Stimulated activated naive CD8-positive, alpha-beta T cell treated with anti-CD3 and anti-CD28 coated beads, Interleukin-15, amount 100 ng/mL, for 72 hours (primary cell): ENCODE results near the gene CAPSL.
A peak's percentile ranks its signal among the peaks of the same experiment; 100 is the strongest.
"Not testable (repeated sequence)": the region's sequence is repeated elsewhere in the genome, so short reads cannot be mapped to it uniquely, and the experiment has no call there.

Experiments
- ATAC-seq: fragments of 150-1000 bp; cut with Tn5 transposase; 2 replicates; pipeline ENCODE4 v1.10.0; 2021; ENCODE audit warnings: mild to moderate bottlenecking, moderate library complexity
- DNase-seq, 2 donors: peaks; one replicate each; pipeline ENCODE4 v3.0.0; 2021 to 2022
- H3K27ac Mint-ChIP-seq, 2 donors: one replicate each; pipeline ENCODE4 v1.8.0; 2022; ENCODE audit warnings: mild to moderate bottlenecking in 2 of 2, mixed read lengths in 2 of 2, moderate library complexity in 2 of 2
- H3K27me3 Mint-ChIP-seq: one replicate; pipeline ENCODE4 v1.8.0; 2022; ENCODE audit warnings: mixed read lengths
- H3K4me1 Mint-ChIP-seq: one replicate; pipeline ENCODE4 v1.8.0; 2022; ENCODE audit warnings: mild to moderate bottlenecking, mixed read lengths
- H3K4me3 Mint-ChIP-seq, 2 donors: one replicate each; pipeline ENCODE4 v1.8.0; 2022; ENCODE audit warnings: mild to moderate bottlenecking in 2 of 2, mixed read lengths in 2 of 2, moderate library complexity in 1 of 2
- H3K9me3 Mint-ChIP-seq, 2 donors: one replicate each; pipeline ENCODE4 v1.8.0; 2022; ENCODE audit warnings: mixed read lengths in 2 of 2

Gene CAPSL

DNA sequence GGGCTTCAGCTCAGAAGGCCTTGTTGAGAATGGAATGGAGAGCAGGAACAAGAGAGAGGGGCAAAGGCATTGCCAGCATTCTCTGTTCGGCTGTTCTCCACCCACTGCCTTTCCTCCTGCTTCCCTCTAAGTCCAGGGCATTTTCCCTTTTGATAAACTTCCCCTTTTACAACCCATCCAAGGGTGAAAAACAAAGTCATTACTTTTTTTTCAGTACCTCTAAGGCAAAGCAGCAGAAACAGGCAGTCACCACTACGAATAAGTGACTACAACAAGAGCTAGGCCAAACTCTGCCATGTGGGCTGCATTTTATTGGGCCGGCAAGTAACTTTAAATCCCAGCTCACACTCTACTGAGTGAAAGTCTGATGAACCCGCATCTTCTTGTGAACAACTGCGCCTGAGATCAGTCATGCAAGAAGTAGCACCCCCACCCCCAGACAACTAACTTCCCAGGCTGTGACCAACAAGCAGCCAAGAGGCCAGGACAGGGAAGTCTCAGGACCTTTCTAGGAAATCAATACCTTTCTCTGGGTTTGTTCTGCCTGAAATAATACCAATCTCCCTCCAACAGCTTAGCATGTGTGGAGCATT lies 68.6 kb downstream of the CAPSL start:
- Mint-ChIP-seq H3K27me3 (no peaks in the 10 kb centered on the region), H3K4me3 (no peak overlapping the region), H3K9me3 (peaks cover 10 to 19% of the 10 kb centered on the region in 2 donors), H3K4me1 (peaks cover 93% of the 10 kb centered on the region), H3K27ac (peak overlapping the region; percentile 32 to 59)
- DNase-seq: no peak
- peak; percentile 39 for ATAC-seq

DNA sequence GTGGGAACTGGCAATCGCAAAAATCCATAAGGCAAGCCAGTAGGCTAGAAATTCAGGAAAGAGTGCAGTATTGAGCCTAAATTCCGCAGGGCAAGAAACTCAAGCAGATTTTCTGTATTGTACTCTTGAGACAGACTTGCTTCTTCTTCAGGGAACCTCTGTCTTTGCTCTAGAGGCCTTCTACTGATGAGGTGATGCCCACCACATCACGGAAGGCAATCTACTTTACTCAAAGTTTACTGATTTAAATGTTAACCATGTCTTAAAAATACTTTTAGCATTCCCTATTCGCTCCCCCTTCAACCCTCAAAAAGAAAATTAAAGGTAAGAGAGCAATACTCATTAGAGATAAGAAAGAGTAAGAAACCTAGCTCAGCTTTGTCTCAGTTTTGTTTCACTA lies 70.4 kb downstream of the CAPSL start:
- H3K4me1 Mint-ChIP-seq: peaks cover 92% of the 10 kb centered on the region
- H3K9me3 Mint-ChIP-seq: peaks cover 10 to 21% of the 10 kb centered on the region in 2 donors
- peak overlapping the region in 1 of 2 donors; percentile 34 for H3K4me3 Mint-ChIP-seq
- ATAC-seq: no peak
- H3K27me3 Mint-ChIP-seq: no peaks in the 10 kb centered on the region
- no peak for DNase-seq
- peak overlapping the region in 1 of 2 donors; percentile 75 for H3K27ac Mint-ChIP-seq

DNA sequence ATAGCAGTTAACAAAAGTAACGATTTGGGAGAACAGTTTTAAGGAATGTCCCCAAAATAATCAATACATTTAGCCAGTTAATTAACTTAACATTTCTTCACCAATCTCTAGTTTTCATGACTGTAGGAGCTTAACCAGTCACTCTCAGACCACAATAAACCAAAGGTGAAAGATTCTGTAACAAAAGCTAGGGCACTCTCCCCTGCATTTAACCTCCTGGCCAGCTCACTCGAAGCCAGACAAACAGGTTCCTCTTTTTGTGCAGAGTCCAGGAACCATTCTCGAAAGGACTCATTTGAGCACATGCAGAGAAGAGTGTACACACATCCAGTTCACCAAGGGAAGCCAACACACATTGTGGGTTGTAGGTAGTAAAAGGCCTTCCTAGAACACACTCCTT lies 75.3 kb downstream of the CAPSL start:
- H3K4me1 Mint-ChIP-seq: peaks cover 79% of the 10 kb centered on the region

DNA sequence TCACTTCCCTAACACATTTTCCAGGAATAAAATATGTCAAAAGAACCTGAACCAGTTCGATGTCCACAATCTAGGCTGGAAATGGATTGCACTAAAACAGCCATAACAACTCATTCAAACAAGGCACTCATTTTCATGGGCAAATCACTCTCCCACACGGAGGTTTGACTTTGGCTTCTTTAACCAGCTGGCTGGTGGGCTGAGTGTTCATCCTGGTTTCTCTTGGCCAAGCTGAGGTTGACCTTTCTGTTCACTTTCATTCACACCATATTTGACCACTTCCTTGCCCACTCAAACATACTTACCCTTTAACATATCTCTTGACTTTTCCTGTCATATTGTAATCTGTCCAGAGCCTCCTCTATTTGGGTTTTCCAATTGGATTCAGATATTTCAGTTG lies 76.3 kb downstream of the CAPSL start:
- no peaks in the 10 kb centered on the region for H3K27me3 Mint-ChIP-seq
- ATAC-seq (peak; percentile 27), DNase-seq (no peak)
- H3K4me1 Mint-ChIP-seq: peaks cover 69% of the 10 kb centered on the region
- H3K9me3 Mint-ChIP-seq: peaks cover 8 to 10% of the 10 kb centered on the region in 2 donors
- peak overlapping the region; percentile 54 to 95 for H3K27ac Mint-ChIP-seq
- peak overlapping the region; percentile 85 to 90 for H3K4me3 Mint-ChIP-seq

More for the DNA sequence above, 75.3 kb downstream of the CAPSL start:
- Mint-ChIP-seq H3K27me3 (no peaks in the 10 kb centered on the region), H3K27ac (peak overlapping the region; percentile 81 to 95), H3K9me3 (peaks cover 8 to 10% of the 10 kb centered on the region in 2 donors), H3K4me3 (peak overlapping the region; percentile 85 to 90)
- DNase-seq (no peak), ATAC-seq (peak; percentile 76)

- no peak for DNase-seq
Observed at GRCh38 chr5:35861718-35862117, 76.7 kb downstream of the CAPSL start.

GRCh38 chr5:35860686-35861085 lies 77.7 kb downstream of the CAPSL start:
- Mint-ChIP-seq H3K4me1 (peaks cover 58% of the 10 kb centered on the region), H3K4me3 (peak overlapping the region; percentile 85 to 90), H3K27me3 (no peaks in the 10 kb centered on the region), H3K9me3 (peaks cover 8 to 9% of the 10 kb centered on the region in 2 donors), H3K27ac (peak overlapping the region; percentile 63 to 95)
- ATAC-seq: no peak
- DNase-seq: no peak

More at GRCh38 chr5:35861718-35862117, 76.7 kb downstream of the CAPSL start:
- no peaks in the 10 kb centered on the region for H3K27me3 Mint-ChIP-seq
- peak overlapping the region; percentile 85 to 90 for H3K4me3 Mint-ChIP-seq
- H3K4me1 Mint-ChIP-seq: peaks cover 65% of the 10 kb centered on the region
- peak overlapping the region; percentile 54 to 95 for H3K27ac Mint-ChIP-seq
- peaks cover 8 to 10% of the 10 kb centered on the region in 2 donors for H3K9me3 Mint-ChIP-seq
- ATAC-seq: no peak

- peak; percentile 17 for ATAC-seq
- no peak for DNase-seq
- Mint-ChIP-seq H3K9me3 (no peaks in the 10 kb centered on the region), H3K4me1 (peaks cover 58% of the 10 kb centered on the region), H3K4me3 (peak overlapping the region; percentile 85 to 90), H3K27me3 (no peaks in the 10 kb centered on the region), H3K27ac (peak overlapping the region; percentile 91 to 95)
Observed at GRCh38 chr5:35859101-35859661, 79.2 kb downstream of the CAPSL start.

DNA sequence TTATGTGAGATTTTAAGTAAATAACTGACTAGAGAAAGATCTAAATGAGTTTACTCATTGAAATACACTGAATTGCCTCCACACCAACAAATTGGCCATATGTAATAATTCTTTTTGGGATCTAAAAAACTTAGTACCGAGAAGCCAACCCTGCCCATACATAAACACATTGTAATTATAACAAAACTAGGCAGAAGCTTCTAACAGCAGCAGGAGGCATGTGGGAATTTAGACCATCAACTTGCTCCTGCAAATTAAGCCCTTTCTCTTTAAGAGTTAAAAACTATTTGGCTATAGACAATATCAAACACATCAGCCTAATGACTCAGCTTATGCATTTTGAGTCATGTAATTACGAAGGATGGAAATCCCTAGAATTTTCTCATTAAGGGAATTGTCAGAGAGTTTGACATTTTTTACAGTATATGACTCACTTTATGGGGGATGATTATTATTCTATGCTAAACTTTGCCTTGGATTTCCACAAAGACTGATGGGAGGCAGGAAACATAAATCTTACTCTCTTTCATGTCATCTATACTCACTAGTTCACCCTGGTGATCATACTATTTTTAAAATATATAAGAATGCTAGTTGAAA lies 80.7 kb downstream of the CAPSL start:
- DNase-seq (no peak), ATAC-seq (no peak)
- Mint-ChIP-seq H3K9me3 (no peaks in the 10 kb centered on the region), H3K4me1 (peaks cover 48% of the 10 kb centered on the region), H3K4me3 (peak overlapping the region; percentile 64 to 80), H3K27me3 (no peaks in the 10 kb centered on the region), H3K27ac (peak overlapping the region; percentile 55 to 88)

DNA sequence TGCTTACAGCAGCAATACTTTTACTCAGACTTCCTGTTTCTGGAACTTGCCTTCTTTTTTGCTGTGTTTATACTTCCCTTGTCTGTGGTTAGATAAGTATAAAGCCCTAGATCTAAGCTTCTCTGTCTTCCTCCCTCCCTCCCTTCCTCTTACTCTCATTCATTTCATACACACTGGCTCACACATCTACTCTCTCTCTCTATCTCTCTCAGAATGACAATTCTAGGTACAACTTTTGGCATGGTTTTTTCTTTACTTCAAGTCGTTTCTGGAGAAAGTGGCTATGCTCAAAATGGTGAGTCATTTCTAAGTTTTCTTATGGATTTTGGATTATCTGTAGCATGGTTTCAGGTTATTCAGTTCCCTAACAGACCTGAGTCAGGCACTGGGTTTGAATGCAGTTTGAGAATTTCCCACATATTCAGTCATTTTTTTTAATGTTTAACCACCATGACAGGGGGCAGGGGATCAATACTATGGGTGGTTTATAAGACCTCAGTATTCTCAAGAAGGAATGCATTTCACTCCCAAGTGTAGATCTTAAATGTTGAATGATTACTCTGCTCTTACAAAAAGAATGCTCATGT lies 81.6 kb downstream of the CAPSL start, which contains the start of gene IL7R:
IL7R (plus strand) TSS at position 127 of the 587 bp plus-strand sequence; CDS start at position 214, 87 bp downstream.
- Mint-ChIP-seq H3K4me1 (peaks cover 45% of the 10 kb centered on the region), H3K27me3 (no peaks in the 10 kb centered on the region), H3K4me3 (peak within 1 kb of the TSS; percentile 70 to 80), H3K9me3 (no peaks in the 10 kb centered on the region), H3K27ac (peak within 1 kb of the TSS; percentile 88 to 99)
- DNase-seq (no peak), ATAC-seq (peak; percentile 58)

GRCh38 chr5:35856186-35856764 lies 82.1 kb downstream of the CAPSL start:
- not testable (repeated sequence) for H3K27me3 Mint-ChIP-seq, ATAC-seq, DNase-seq, H3K9me3 Mint-ChIP-seq
- Mint-ChIP-seq H3K4me1 (peaks cover 45% of the 10 kb centered on the region), H3K27ac (peak overlapping the region; percentile 55 to 81), H3K4me3 (peak overlapping the region; percentile 70 to 80)

GRCh38 chr5:35855187-35855586 lies 83.2 kb downstream of the CAPSL start:
- Mint-ChIP-seq H3K27me3 (no peaks in the 10 kb centered on the region), H3K4me1 (peaks cover 45% of the 10 kb centered on the region), H3K4me3 (peak overlapping the region; percentile 70 to 80), H3K27ac (peak overlapping the region; percentile 93 to 99), H3K9me3 (peaks cover 0 to 5% of the 10 kb centered on the region in 2 donors)
- DNase-seq (no peak), ATAC-seq (no peak)
